HG03432 (cell line): ENCODE measurements around the gene BPIFA3.
"Not testable (repeated sequence)": the region's sequence is repeated elsewhere in the genome, so short reads cannot be mapped to it uniquely, and the experiment has no call there.

Experiments
- ATAC-seq: cut with Tn5 transposase; IDR thresholded peaks from one replicate; pipeline ENCODE4 v1.9.1; 2021; ENCODE audit warnings: mild to moderate bottlenecking, moderate library complexity; ENCODE audit not compliant: unreplicated experiment

BPIFA3 gene

GRCh38 chr20:33217052-33217451 is at the start of gene BPIFA3:
TSS of gene BPIFA3 (plus strand) at chr20:33217352. CDS start at chr20:33217537, 185 bp downstream.
- ATAC-seq = no peak

DNA sequence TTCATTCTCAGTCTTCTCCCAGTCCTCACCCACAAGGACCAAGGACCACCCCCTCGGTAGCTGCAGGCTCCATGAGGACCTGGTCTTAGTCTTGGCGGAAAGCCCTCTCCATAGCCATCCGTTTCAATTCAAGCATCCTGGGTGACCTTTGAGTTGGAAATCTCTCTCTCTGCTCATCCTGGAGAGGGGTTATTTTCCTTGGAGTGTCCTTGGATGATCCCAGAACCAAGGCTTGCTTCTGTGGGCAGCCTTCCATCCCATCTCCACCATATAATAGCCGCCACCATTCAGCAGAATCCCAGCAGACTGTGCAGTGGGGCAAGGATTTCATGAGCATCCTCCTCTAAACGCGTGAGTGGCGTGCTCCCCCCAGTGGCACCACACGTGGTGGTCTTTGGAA is 49.3 kb upstream of the BPIFA3 start, which contains the start of gene BPIFA2:
Gene BPIFA2 (plus strand): TSS at position 301 of the 400 bp plus-strand sequence. CDS start 987 bp downstream, outside the sequence.
- no peak for ATAC-seq

- ATAC-seq = no peak
Observed at GRCh38 chr20:33169176-33169794, 47.9 kb upstream of the BPIFA3 start.

DNA sequence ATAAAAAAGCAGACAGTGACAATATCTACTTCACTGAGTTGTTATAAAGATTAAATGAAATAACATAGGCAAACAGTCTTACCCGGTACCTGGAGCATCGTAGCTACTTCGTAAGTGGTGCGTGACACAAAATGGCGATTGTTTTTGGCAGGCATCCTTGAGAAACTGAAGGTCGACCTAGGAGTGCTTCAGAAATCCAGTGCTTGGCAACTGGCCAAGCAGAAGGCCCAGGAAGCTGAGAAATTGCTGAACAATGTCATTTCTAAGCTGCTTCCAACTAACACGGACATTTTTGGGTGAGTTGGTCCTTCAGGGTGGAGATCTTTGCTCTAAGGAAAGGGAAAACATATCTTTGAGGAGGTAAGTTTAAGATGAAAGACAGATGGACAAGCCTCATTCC is 44.4 kb upstream of the BPIFA3 start:
- ATAC-seq = no peak

GRCh38 chr20:33175123-33175522 is 42.0 kb upstream of the BPIFA3 start:
- no peak for ATAC-seq

DNA sequence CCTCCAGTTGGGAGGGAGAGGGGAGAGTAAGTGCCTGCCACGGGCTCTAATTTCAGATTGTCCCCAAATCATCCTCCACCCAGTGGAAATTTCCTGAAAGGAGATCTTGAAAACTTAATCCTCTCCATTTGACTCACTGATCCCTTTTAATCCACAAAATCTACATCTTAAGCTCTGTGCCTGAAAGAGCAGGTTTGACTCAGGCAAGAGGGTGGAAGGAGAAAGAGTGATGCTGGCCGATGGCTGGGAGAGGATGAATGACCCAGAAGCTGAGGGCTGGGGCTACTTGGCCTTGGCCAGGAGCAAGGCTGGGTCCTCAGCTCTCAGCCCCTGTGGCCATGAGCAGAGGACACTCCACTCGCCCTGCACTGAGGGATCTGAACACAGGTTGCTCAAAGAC is 41.1 kb upstream of the BPIFA3 start:
- no peak for ATAC-seq

DNA sequence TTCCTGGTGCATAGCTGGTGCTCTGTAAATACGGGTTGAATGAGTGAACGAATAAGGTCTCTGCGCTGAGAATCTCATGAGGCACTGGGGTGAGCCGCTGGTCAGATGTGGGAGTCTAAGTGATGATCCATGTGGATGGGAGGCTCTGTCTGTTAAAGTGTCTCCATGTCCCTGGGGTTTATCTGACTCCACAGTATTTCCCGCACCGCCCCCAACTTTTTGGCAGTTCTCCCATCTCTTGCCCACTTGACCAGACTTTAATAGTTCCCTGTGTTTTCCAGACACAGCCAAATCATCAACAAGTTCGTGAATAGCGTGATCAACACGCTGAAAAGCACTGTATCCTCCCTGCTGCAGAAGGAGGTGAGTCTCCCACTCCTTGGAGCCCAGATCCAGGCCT is 39.3 kb upstream of the BPIFA3 start:
- no peak for ATAC-seq

GRCh38 chr20:33178726-33179125 is 38.4 kb upstream of the BPIFA3 start:
- ATAC-seq = no peak

- ATAC-seq = no peak
Observed at GRCh38 chr20:33180169-33180568, 37.0 kb upstream of the BPIFA3 start.

DNA sequence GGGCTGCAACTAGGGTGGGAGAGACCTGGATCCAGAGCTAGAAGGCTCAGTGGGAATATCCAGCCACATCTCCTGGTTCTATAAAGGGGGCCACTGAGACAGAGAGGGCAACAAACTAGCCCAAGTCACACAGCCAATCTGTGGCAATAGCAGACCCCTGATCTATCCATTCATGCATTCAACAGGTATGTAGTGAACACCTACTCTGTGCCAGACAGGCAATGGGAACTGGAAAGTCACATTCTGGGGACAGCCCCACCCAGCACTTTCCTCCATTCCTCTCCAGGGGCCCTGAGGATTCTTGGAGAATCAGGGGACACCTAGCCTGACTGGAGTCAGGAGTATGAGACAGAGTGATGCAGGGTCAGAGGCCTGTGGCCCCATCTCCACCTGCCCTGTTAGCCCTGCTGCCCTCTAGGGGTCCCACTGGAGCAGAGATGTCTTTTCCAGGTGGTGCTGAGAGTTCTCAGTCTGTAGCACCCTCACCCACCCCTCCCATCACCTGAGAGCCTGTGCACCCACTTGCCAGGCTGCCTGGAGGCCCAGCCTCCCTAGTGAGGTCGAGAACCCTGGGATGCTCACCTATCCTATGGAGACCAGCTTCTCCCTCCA is 35.6 kb upstream of the BPIFA3 start:
- no peak for ATAC-seq

- no peak for ATAC-seq
Observed at GRCh38 chr20:33183312-33183711, 33.8 kb upstream of the BPIFA3 start.

DNA sequence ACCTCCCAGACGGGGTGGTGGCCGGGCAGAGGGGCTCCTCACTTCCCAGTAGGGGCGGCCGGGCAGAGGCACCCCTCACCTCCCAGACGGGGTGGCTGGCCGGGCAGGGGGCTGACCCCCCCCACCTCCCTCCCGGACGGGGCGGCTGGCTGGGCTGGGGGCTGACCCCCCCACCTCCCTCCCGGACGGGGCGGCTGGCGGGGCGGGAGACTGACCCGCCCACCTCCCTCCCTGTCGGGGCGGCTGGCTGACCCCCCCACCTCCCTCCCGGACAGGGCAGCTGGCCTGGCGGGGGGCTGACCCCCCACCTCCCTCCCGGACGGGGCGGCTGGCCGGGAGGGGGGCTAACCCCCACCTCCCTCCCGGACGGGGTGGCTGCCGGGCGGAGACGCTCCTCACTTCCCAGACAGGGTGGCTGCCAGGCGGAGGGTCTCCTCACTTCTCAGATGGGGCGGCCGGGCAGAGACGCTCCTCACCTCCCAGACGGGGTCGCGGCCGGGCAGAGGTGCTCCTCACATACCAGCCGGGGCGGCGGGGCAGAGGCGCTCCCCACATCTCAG is 32.0 kb upstream of the BPIFA3 start:
- ATAC-seq = not testable (repeated sequence)

GRCh38 chr20:33187491-33187890 is 29.7 kb upstream of the BPIFA3 start:
- no peak for ATAC-seq

DNA sequence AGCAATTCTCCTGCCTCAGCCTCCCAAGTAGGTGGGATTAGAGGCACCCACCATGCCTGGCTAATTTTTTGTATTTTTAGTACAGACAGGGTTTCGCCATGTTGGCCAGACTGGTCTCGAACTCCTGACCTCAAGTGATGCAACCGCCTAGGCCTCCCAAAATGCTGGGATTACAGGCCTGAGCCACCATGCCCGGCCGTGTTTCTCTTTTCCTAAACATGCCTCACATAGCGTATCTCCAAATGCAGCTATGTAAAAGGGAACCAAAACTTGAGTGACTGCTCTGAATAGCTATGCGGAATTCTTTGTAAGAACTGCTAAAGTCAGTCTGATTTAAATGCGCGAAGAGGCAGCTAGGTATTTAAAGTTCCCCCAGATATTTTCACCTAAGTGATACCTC is 28.7 kb upstream of the BPIFA3 start:
- no peak for ATAC-seq

DNA sequence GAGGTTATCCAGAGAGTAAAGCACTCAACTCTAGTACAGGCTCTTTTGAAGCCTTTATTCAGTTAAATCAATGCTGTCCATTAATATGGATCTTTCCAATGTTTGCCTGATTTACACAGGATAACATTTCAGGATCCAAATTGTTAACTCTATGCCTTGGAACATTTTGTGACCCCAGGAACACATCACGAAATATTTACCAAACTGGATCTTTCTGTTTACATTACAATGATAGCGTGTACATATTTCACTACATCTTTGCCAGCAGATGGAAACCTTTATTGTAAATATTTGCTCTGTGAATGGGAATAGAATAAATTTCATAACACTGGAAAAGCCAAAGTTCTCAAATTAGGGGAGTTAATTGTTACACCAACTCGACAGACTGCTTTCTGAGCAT is 25.7 kb upstream of the BPIFA3 start:
- no peak for ATAC-seq

GRCh38 chr20:33191955-33192354 is 25.2 kb upstream of the BPIFA3 start:
- ATAC-seq = no peak

GRCh38 chr20:33192912-33193501 is 24.1 kb upstream of the BPIFA3 start:
- no peak for ATAC-seq

- ATAC-seq = no peak
Observed at GRCh38 chr20:33199026-33199425, 18.1 kb upstream of the BPIFA3 start.

GRCh38 chr20:33202451-33202850 is 14.7 kb upstream of the BPIFA3 start:
- ATAC-seq = no peak

- ATAC-seq = no peak
Observed at GRCh38 chr20:33203444-33203843, 13.7 kb upstream of the BPIFA3 start.

DNA sequence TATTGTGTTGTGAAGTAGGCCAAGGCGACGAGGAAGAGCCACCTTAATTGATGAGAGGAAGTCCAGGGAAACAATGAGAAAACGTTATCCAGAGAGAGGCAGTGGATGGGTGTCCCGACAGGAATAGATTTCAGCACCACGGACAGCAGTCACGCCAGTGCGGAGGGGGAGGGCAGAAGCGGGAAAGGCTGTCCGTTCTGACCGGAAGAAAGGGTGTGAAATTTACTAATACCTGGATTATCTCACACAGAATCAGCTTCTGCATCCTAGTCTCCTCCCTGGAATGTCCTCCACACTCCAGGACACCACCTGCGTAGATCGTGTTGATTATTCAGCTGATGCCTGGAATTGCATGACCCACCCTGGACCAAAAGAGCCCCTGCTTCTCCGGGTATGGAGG is 7.4 kb upstream of the BPIFA3 start:
- no peak for ATAC-seq

- no peak for ATAC-seq
Observed at GRCh38 chr20:33210371-33210770, 6.8 kb upstream of the BPIFA3 start.
